Epithelial cell of proximal tubule (primary cell): ENCODE data around the gene CABP2. TPM values are rescaled to one million over a fixed set of nuclear protein-coding genes. Genes with fewer than 3 reads are reported as not detected.

Experiments used
- DNase-seq: peaks from one replicate; pipeline ENCODE4 v3.0.0-alpha.2; 2011; ENCODE audit warnings: low read depth
- H3K4me3 ChIP-seq: 2 replicates; pipeline ENCODE4 v1.5.1; 2011; ENCODE audit warnings: low read depth, mild to moderate bottlenecking, low read length
- CTCF ChIP-seq: conservative IDR thresholded peaks from 2 replicates; pipeline ENCODE4 v1.5.1; 2012; ENCODE audit warnings: low read depth, mild to moderate bottlenecking, low read length
- total RNA-seq: library from RNA; depleted of rRNA; stranded (reverse); fragments of >200 nt; gene quantifications from 2 replicates; pipeline ENCODE4 v1.2.3, GENCODE V29; 2015

Gene CABP2
- total RNA-seq, 1 donor from 2014 or later: not detected

GRCh38 chr11:67498544-67498972 is 24.7 kb downstream of the CABP2 start:
- DNase-seq: no peak
- no peak for TF ChIP-seq CTCF
- H3K4me3 ChIP-seq: no peak overlapping the region

- no peak for TF ChIP-seq CTCF
- DNase-seq: no peak
- no peak overlapping the region for H3K4me3 ChIP-seq
These were observed 25.5 kb downstream of the CABP2 start for GRCh38 chr11:67497656-67498291.

GRCh38 chr11:67496113-67496512 is 27.1 kb downstream of the CABP2 start:
- no peak overlapping the region for H3K4me3 ChIP-seq
- no peak for TF ChIP-seq CTCF
- DNase-seq: no peak

DNA sequence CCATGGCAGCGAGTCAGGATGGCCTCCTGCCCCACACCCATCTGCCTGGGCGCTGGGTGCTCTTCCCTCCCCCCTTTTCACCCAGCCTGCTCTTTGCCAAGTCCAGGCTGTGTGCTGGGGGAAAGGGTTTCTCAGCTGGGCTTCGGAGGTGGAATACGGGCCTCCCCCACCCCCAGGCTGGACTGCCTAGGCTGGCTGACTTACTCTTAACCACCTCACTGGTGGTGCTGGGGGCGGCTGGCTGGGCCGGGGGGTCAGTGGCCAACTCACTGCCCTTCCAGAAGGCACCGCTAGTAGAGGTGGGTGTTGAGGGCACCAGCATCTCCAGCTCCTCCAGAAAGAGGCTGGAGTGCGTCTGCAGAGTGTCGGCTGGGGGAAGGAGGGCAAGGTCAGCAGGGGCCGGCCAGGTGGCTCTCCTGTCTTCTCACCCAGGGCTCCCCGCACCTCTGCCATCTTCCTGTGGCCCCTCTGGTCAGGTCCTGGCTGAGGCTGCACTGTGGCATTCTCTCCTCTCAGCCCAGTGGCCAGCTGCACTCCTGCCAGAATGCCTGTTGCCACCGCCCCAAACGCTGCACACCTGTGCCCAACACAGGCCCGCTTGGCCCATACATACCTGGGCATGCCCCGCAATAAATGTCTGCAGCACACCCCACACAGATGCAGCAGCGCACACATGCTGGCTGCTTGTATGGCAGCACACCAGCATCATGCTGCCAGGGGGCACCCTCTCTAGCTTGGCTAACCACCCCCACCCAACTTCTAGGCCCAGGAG is 27.8 kb downstream of the CABP2 start:
- no peak for TF ChIP-seq CTCF
- DNase-seq: no peak
- no peak overlapping the region for H3K4me3 ChIP-seq

DNA sequence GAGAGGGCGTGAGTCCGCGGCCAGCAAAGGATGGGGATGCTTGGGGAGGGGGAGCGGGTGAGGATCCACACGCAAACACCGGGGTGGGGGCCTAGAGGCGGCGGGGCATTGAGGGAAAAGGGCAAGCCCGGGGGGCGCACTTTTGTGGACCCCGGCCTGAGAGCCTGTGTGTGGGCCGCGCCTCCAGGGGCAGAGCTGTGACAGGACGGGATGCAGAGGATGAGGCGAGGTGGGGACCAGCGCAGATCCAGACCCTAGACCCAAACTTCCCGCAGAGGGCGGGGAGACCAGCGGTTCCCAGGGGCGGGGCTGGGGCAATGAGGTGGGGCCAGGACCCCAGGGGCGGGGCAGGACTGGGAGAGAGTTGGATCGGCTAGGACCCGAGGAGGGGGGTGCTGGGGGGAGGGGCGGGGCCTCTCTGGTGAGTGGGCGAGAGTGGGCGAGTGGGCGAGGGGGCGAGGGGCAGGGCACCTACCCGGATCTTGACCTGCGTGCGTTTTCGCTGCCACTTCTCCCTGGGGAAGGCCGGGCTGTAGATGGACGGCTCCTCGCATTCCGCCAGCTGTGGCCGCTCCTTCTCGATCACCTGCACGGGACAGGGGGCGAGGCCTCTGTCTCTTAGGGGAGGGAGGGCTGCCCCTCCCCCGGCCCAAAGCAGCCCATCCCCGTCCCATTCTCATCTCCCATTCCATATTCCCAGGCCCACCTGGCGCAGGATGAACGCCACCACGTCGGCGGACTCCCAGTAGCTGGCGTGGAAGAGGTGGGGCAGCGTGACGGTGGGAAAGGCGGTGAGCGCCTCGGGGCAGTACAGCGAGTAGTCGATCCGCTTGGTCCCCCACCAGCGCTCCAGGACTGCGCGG is 28.6 kb downstream of the CABP2 start:
- H3K4me3 ChIP-seq: no peak overlapping the region
- no peak for TF ChIP-seq CTCF
- DNase-seq: no peak

GRCh38 chr11:67493548-67494370 is 29.5 kb downstream of the CABP2 start:
- no peak overlapping the region for H3K4me3 ChIP-seq
- DNase-seq: no peak
- no peak for TF ChIP-seq CTCF
